GM18526 (cell line): ENCODE measurements around the gene OR2L13.

ENCODE experiments used
- POLR2A ChIP-seq: IDR thresholded peaks from 3 replicates; pipeline ENCODE4 v1.6.1; 2011; ENCODE audit not compliant: insufficient read length; ENCODE audit errors: extremely low read depth

The OR2L13 gene

GRCh38 chr1:248094884-248095283 is at the start of gene OR2L13:
OR2L13 (plus strand) TSS chr1:248095184; CDS start chr1:248099376, 4,192 bp downstream.
- no peak for TF ChIP-seq POLR2A

GRCh38 chr1:248045209-248045608 is 49.8 kb upstream of the OR2L13 start:
- TF ChIP-seq POLR2A = no peak

- TF ChIP-seq POLR2A = no peak
These were observed 48.4 kb upstream of the OR2L13 start, which contains the start of gene OR2L3 for GRCh38 chr1:248046536-248046935. OR2L3 (plus strand) TSS chr1:248046836; CDS start chr1:248060682, 13,846 bp downstream.

- TF ChIP-seq POLR2A = no peak
These were observed 48.0 kb upstream of the OR2L13 start for GRCh38 chr1:248047008-248047407.

GRCh38 chr1:248054671-248055070 is 40.3 kb upstream of the OR2L13 start:
- TF ChIP-seq POLR2A = no peak

- no peak for TF ChIP-seq POLR2A
These were observed 39.7 kb upstream of the OR2L13 start for GRCh38 chr1:248055261-248055660.

- TF ChIP-seq POLR2A = no peak
These were observed 29.9 kb upstream of the OR2L13 start for GRCh38 chr1:248065071-248065470.

- no peak for TF ChIP-seq POLR2A
These were observed 29.4 kb upstream of the OR2L13 start for GRCh38 chr1:248065604-248066003.

GRCh38 chr1:248098529-248098928 is 3.5 kb downstream of the OR2L13 start:
- TF ChIP-seq POLR2A = no peak

- TF ChIP-seq POLR2A = no peak
These were observed 7.9 kb downstream of the OR2L13 start for GRCh38 chr1:248102847-248103246.

GRCh38 chr1:248111157-248111556 is 16.2 kb downstream of the OR2L13 start:
- TF ChIP-seq POLR2A = no peak

GRCh38 chr1:248114890-248115289 is 19.9 kb downstream of the OR2L13 start:
- no peak for TF ChIP-seq POLR2A

GRCh38 chr1:248127653-248128052 is 32.7 kb downstream of the OR2L13 start:
- TF ChIP-seq POLR2A = no peak

- no peak for TF ChIP-seq POLR2A
These were observed 41.8 kb downstream of the OR2L13 start for GRCh38 chr1:248136811-248137210.

GRCh38 chr1:248140846-248141245 is 45.9 kb downstream of the OR2L13 start:
- no peak for TF ChIP-seq POLR2A

- no peak for TF ChIP-seq POLR2A
These were observed 48.3 kb downstream of the OR2L13 start for GRCh38 chr1:248143311-248143710.

- no peak for TF ChIP-seq POLR2A
These were observed 49.7 kb downstream of the OR2L13 start, which contains the start of gene OR2M5 for GRCh38 chr1:248144513-248145198. OR2M5 (plus strand) TSS chr1:248145148; CDS start chr1:248145148, 0 bp downstream.
